Thyroid gland (tissue), 4 donors: ENCODE measurements around the gene NCAN. TPM values are rescaled to one million over a fixed set of nuclear protein-coding genes. Genes with fewer than 3 reads are reported as not detected.

ENCODE experiments used
- DNase-seq, 2 donors: peaks; one replicate each; pipeline ENCODE4 v3.0.0-alpha.2; 2019
- H3K27ac ChIP-seq, 3 donors: fragments of 200-600 bp; sonication (generic); 1 replicate in 2 of 3; 2 replicates in 1 of 3; pipeline ENCODE4 v1.5.1; 2016 to 2019; ENCODE audit warnings: mild to moderate bottlenecking in 1 of 3, moderate library complexity in 1 of 3
- H3K27me3 ChIP-seq: fragments of 200-600 bp; sonication (generic); one replicate; pipeline ENCODE4 v1.5.1; 2019
- H3K36me3 ChIP-seq, 2 donors: fragments of 200-600 bp; sonication (generic); one replicate each; pipeline ENCODE4 v1.5.1; 2016 to 2019
- H3K4me1 ChIP-seq, 2 donors: fragments of 200-600 bp; sonication (generic); one replicate each; pipeline ENCODE4 v1.5.1; 2017 to 2019
- H3K4me3 ChIP-seq, 3 donors: fragments of 200-600 bp; sonication (generic); replicated peaks in 1 of 3; 1 replicate in 2 of 3; 2 replicates in 1 of 3; pipeline ENCODE4 v1.5.1; 2016; ENCODE audit warnings: mild to moderate bottlenecking in 1 of 3
- H3K9me3 ChIP-seq: fragments of 200-600 bp; sonication (generic); one replicate; pipeline ENCODE4 v1.5.1; 2017
- CTCF ChIP-seq, 6 experiments: fragments of 200-600 bp in 3 of 6; fragments of 450-650 bp in 3 of 6; sonication (generic) in 3 of 6; IDR thresholded peaks; one replicate each; pipeline ENCODE4 v1.5.1; 2016 to 2019; ENCODE audit warnings: antibody characterized with exemption in 6 of 6, mild to moderate bottlenecking in 2 of 6, inconsistent platforms in 1 of 6, moderate library complexity in 1 of 6
- POLR2A ChIP-seq, 2 donors: fragments of 450-650 bp; IDR thresholded peaks; one replicate each; pipeline ENCODE4 v1.6.1; 2017; ENCODE audit warnings: antibody characterized with exemption in 2 of 2, mild to moderate bottlenecking in 2 of 2, moderate library complexity in 1 of 2
- WGBS, 2 donors: methylation state at CpG; one replicate each; pipeline ENCODE4 v1.1.5; 2017; 5-methylcytosine and 5-hydroxymethylcytosine counted together
- intact Hi-C: fragments of 100-400 bp; cut with DNase I; formaldehyde crosslinking; loops from one replicate; pipeline ENCODE4 v1.15.1; 2023
- total RNA-seq, 4 donors: library from RNA; depleted of rRNA; stranded (reverse); fragments of >200 nt; gene quantifications; one replicate each; pipeline ENCODE4 v1.2.3, GENCODE V29; 2016

Gene NCAN
- total RNA-seq, 4 donors from 2014 or later: 0.44 TPM; not detected in 3

GRCh38 chr19:19280561-19280960 lies 68.8 kb downstream of the NCAN start:
- TF ChIP-seq POLR2A (IDR thresholded peaks at IDR 0.05) (no peak), CTCF (IDR thresholded peaks at IDR 0.05) (no peak)
- Histone ChIP-seq H3K27me3 (no peaks in the 10 kb centered on the region), H3K27ac (no peak overlapping the region), H3K4me3 (no peak overlapping the region), H3K36me3 (peaks cover 47 to 55% of the 10 kb centered on the region in 2 donors), H3K4me1 (no peaks in the 10 kb centered on the region), H3K9me3 (no peaks in the 10 kb centered on the region)
- intact Hi-C loops: no loop called here
- 73 to 86% methylated on average over 3 to 16 of the region's 16 CpGs for WGBS, 2 donors
- DNase-seq: no peak

- Histone ChIP-seq H3K27ac (no peak overlapping the region), H3K9me3 (no peaks in the 10 kb centered on the region), H3K36me3 (peaks cover 12 to 22% of the 10 kb centered on the region in 2 donors), H3K4me1 (no peaks in the 10 kb centered on the region), H3K4me3 (no peak overlapping the region), H3K27me3 (no peaks in the 10 kb centered on the region)
- 96% methylated on average over 10 of the region's 10 CpGs for WGBS, 2 donors
- DNase-seq: no peak
- intact Hi-C loops: no loop called here
- no peak for TF ChIP-seq POLR2A (IDR thresholded peaks at IDR 0.05)
- TF ChIP-seq CTCF (IDR thresholded peaks at IDR 0.05): no peak
Observed at GRCh38 chr19:19285686-19286085, 73.9 kb downstream of the NCAN start.

- Histone ChIP-seq H3K36me3 (peaks cover 20 to 23% of the 10 kb centered on the region in 2 donors), H3K4me3 (no peak overlapping the region), H3K9me3 (no peaks in the 10 kb centered on the region), H3K4me1 (no peaks in the 10 kb centered on the region), H3K27ac (no peak overlapping the region), H3K27me3 (no peaks in the 10 kb centered on the region)
- TF ChIP-seq POLR2A (IDR thresholded peaks at IDR 0.05) (no peak), CTCF (IDR thresholded peaks at IDR 0.05) (no peak)
- 97% methylated on average over 5 of the region's 5 CpGs for WGBS, 2 donors
- no peak for DNase-seq
- intact Hi-C loops: no loop called here
Observed at GRCh38 chr19:19292607-19293006, 80.8 kb downstream of the NCAN start.

GRCh38 chr19:19294914-19295313 lies 83.2 kb downstream of the NCAN start:
- no peaks in the 10 kb centered on the region for H3K9me3 ChIP-seq
- H3K27ac ChIP-seq: no peak overlapping the region
- DNase-seq: no peak
- intact Hi-C loops: no loop called here
- peaks cover 15 to 18% of the 10 kb centered on the region in 2 donors for H3K36me3 ChIP-seq
- H3K27me3 ChIP-seq: no peaks in the 10 kb centered on the region
- H3K4me1 ChIP-seq: no peaks in the 10 kb centered on the region
- TF ChIP-seq CTCF (IDR thresholded peaks at IDR 0.05) (no peak), POLR2A (IDR thresholded peaks at IDR 0.05) (no peak)
- H3K4me3 ChIP-seq: no peak overlapping the region
- 79 to 85% methylated on average over 4 of the region's 4 CpGs for WGBS, 2 donors

GRCh38 chr19:19296953-19297689 lies 85.4 kb downstream of the NCAN start:
- Histone ChIP-seq H3K36me3 (peaks cover 31% of the 10 kb centered on the region in 2 donors), H3K27ac (no peak overlapping the region), H3K9me3 (no peaks in the 10 kb centered on the region), H3K4me3 (no peak overlapping the region), H3K4me1 (no peaks in the 10 kb centered on the region), H3K27me3 (no peaks in the 10 kb centered on the region)
- TF ChIP-seq POLR2A (IDR thresholded peaks at IDR 0.05) (no peak), CTCF (IDR thresholded peaks at IDR 0.05) (no peak)
- intact Hi-C loops: no loop called here
- 95% methylated on average over 19 of the region's 19 CpGs for WGBS, 2 donors
- no peak for DNase-seq
